HepG2 (cell line): ENCODE measurements around the gene TMEM131L. TPM values are rescaled to one million over a fixed set of nuclear protein-coding genes. Genes with fewer than 3 reads are reported as not detected.

Source experiments
- ADNP ChIP-seq: sonication (generic); formaldehyde crosslinking; IDR thresholded peaks from 2 replicates; pipeline ENCODE4 v1.4.0; 2020; ENCODE audit warnings: missing genetic modification reagents
- AKAP8 ChIP-seq: sonication (generic); formaldehyde crosslinking; IDR thresholded peaks from 2 replicates; pipeline ENCODE4 v1.5.1; 2020; ENCODE audit warnings: mild to moderate bottlenecking, missing genetic modification reagents
- FOSL1 ChIP-seq: sonication (generic); formaldehyde crosslinking; IDR thresholded peaks from 2 replicates; pipeline ENCODE4 v1.9.0; 2021; ENCODE audit warnings: missing genetic modification reagents, borderline replicate concordance
- FOXO1 ChIP-seq: sonication (generic); formaldehyde crosslinking; IDR thresholded peaks from 2 replicates; pipeline ENCODE4 v1.4.0; 2020; ENCODE audit warnings: missing genetic modification reagents
- GATAD2A ChIP-seq: IDR thresholded peaks from 2 replicates; pipeline ENCODE4 v1.6.1; 2016
- HNF4A ChIP-seq: sonication (generic); formaldehyde crosslinking; IDR thresholded peaks from 2 replicates; pipeline ENCODE4 v1.4.0; 2020; ENCODE audit warnings: missing genetic modification reagents
- HOXA3 ChIP-seq: sonication (generic); formaldehyde crosslinking; IDR thresholded peaks from 2 replicates; pipeline ENCODE4 v1.5.0; 2020; ENCODE audit warnings: missing genetic modification reagents
- IKZF4 ChIP-seq: sonication (generic); formaldehyde crosslinking; IDR thresholded peaks from 2 replicates; pipeline ENCODE4 v1.5.1; 2020; ENCODE audit warnings: borderline replicate concordance, mild to moderate bottlenecking, low read depth, missing genetic modification reagents; ENCODE audit errors: not compliant biosample characterization
- ISL2 ChIP-seq: sonication (generic); formaldehyde crosslinking; IDR thresholded peaks from 2 replicates; pipeline ENCODE4 v1.5.0; 2020; ENCODE audit warnings: missing genetic modification reagents
- KDM1A ChIP-seq: IDR thresholded peaks from 2 replicates; pipeline ENCODE4 v1.6.1; 2016; ENCODE audit warnings: missing compliant biosample characterization
- KDM4B ChIP-seq: sonication (generic); formaldehyde crosslinking; IDR thresholded peaks from 2 replicates; pipeline ENCODE4 v1.4.0; 2020; ENCODE audit warnings: missing genetic modification reagents
- MXI1 ChIP-seq: IDR thresholded peaks from 3 replicates; pipeline ENCODE4 v1.6.1; 2012; ENCODE audit warnings: low read depth, low read length, inconsistent platforms, borderline replicate concordance
- ONECUT2 ChIP-seq: sonication (generic); formaldehyde crosslinking; IDR thresholded peaks from 2 replicates; pipeline ENCODE4 v1.4.0; 2020; ENCODE audit warnings: missing genetic modification reagents
- PCBP1 ChIP-seq: fragments of 200-400 bp; formaldehyde crosslinking; IDR thresholded peaks from 2 replicates; pipeline ENCODE4 v1.6.1; 2017; ENCODE audit warnings: mild to moderate bottlenecking, low read depth, low read length, borderline replicate concordance
- SATB2 ChIP-seq: sonication (generic); formaldehyde crosslinking; IDR thresholded peaks from 2 replicates; pipeline ENCODE4 v1.5.0; 2020; ENCODE audit warnings: missing genetic modification reagents
- SMAD3 ChIP-seq: sonication (generic); formaldehyde crosslinking; IDR thresholded peaks from 2 replicates; pipeline ENCODE4 v1.4.0; 2020; ENCODE audit warnings: missing genetic modification reagents
- SMARCC2 ChIP-seq: fragments of 450-650 bp; IDR thresholded peaks from 2 replicates; pipeline ENCODE4 v1.6.1; 2017; ENCODE audit warnings: antibody characterized with exemption, mild to moderate bottlenecking
- SNAI1 ChIP-seq: sonication (generic); formaldehyde crosslinking; IDR thresholded peaks from 2 replicates; pipeline ENCODE4 v1.5.0; 2020; ENCODE audit warnings: mild to moderate bottlenecking, missing genetic modification reagents, borderline replicate concordance
- TCF7 ChIP-seq: sonication (generic); IDR thresholded peaks from 2 replicates; pipeline ENCODE4 v1.6.1; 2016; ENCODE audit warnings: antibody characterized with exemption, low read depth
- TRAFD1 ChIP-seq: sonication (generic); formaldehyde crosslinking; IDR thresholded peaks from 2 replicates; pipeline ENCODE4 v1.5.1; 2020; ENCODE audit warnings: missing genetic modification reagents, mild to moderate bottlenecking, borderline replicate concordance
- U2AF2 ChIP-seq: fragments of 200-400 bp; formaldehyde crosslinking; IDR thresholded peaks from 2 replicates; pipeline ENCODE4 v1.6.1; 2017; ENCODE audit warnings: low read depth, mild to moderate bottlenecking, low read length
- ZNF34 ChIP-seq: sonication (generic); formaldehyde crosslinking; IDR thresholded peaks from 2 replicates; pipeline ENCODE4 v1.4.0; 2020; ENCODE audit warnings: mild to moderate bottlenecking, missing genetic modification reagents, borderline replicate concordance
- ZNF501 ChIP-seq: sonication (generic); formaldehyde crosslinking; IDR thresholded peaks from 2 replicates; pipeline ENCODE4 v1.5.1; 2020; ENCODE audit warnings: mild to moderate bottlenecking, moderate library complexity, missing genetic modification reagents
- ZNF790 ChIP-seq: sonication (generic); formaldehyde crosslinking; IDR thresholded peaks from 2 replicates; pipeline ENCODE4 v1.8.0; 2022; ENCODE audit warnings: missing genetic modification reagents, mild to moderate bottlenecking, borderline replicate concordance
- polyA plus RNA-seq, 8 experiments: library from polyadenylated mRNA; depleted of rRNA in 3 of 8; stranded (reverse) in 7 of 8; unstranded in 1 of 8; fragments of >200 nt; fragmentation: Illumina TruSeq in 4 of 8; extraction: Trizol in 4 of 8; gene quantifications; 2 replicates each; pipeline versions ENCODE4 v1.2.1 to v1.2.3, GENCODE V29; 2011 to 2016; ENCODE audit warnings: low read depth in 4 of 8, missing spikeins in 1 of 8, mixed read lengths in 1 of 8; ENCODE audit not compliant: insufficient read depth in 1 of 8
- total RNA-seq, 5 experiments: library from RNA; depleted of rRNA; stranded (reverse); fragments of >200 nt; fragmentation: Illumina TruSeq; extraction: Trizol; gene quantifications; 2 replicates each; pipeline ENCODE4 v1.2.3, GENCODE V29; 2016; ENCODE audit warnings: low read depth in 1 of 5
- TF ChIP-seq, protein P1 (sequence below): sonication (generic); formaldehyde crosslinking; IDR thresholded peaks from 2 replicates; pipeline ENCODE4; 2020; ENCODE audit warnings: missing genetic modification reagents, mild to moderate bottlenecking, borderline replicate concordance

TMEM131L gene
- total and polyA plus RNA-seq, 2 of the 13 experiments (the other 11 are each of a cell fraction or from before 2014, with no cell fraction given), result 2.2 to 4.5 TPM

- no peak for TF ChIP-seq U2AF2
- TF ChIP-seq, protein P1, sequence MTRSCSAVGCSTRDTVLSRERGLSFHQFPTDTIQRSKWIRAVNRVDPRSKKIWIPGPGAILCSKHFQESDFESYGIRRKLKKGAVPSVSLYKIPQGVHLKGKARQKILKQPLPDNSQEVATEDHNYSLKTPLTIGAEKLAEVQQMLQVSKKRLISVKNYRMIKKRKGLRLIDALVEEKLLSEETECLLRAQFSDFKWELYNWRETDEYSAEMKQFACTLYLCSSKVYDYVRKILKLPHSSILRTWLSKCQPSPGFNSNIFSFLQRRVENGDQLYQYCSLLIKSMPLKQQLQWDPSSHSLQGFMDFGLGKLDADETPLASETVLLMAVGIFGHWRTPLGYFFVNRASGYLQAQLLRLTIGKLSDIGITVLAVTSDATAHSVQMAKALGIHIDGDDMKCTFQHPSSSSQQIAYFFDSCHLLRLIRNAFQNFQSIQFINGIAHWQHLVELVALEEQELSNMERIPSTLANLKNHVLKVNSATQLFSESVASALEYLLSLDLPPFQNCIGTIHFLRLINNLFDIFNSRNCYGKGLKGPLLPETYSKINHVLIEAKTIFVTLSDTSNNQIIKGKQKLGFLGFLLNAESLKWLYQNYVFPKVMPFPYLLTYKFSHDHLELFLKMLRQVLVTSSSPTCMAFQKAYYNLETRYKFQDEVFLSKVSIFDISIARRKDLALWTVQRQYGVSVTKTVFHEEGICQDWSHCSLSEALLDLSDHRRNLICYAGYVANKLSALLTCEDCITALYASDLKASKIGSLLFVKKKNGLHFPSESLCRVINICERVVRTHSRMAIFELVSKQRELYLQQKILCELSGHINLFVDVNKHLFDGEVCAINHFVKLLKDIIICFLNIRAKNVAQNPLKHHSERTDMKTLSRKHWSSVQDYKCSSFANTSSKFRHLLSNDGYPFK (CRISPR knock-in tag), result no peak
- TF ChIP-seq ZNF501 (CRISPR knock-in tag), result no peak
- TF ChIP-seq TCF7, result 0 out of 2 replicates have a peak, but pooled peaks have one; percentile 20
- TF ChIP-seq TRAFD1 (CRISPR knock-in tag), result no peak
- TF ChIP-seq SNAI1 (CRISPR knock-in tag), result no peak
- no peak for TF ChIP-seq SATB2
- TF ChIP-seq ZNF790 (CRISPR knock-in tag), result no peak
- peak; percentile 31; the same call in 1 of the 2 replicates for TF ChIP-seq HNF4A (CRISPR knock-in tag)
- TF ChIP-seq PCBP1, result 0 out of 2 replicates have a peak, but pooled peaks have one; percentile 65
- TF ChIP-seq ADNP, result no peak
- no peak for TF ChIP-seq KDM4B (CRISPR knock-in tag)
- TF ChIP-seq ONECUT2 (CRISPR knock-in tag), result peak; percentile 94
- no peak for TF ChIP-seq IKZF4 (CRISPR knock-in tag)
- no peak for TF ChIP-seq ZNF34
- no peak for TF ChIP-seq KDM1A (CRISPR knock-in tag)
- no peak for TF ChIP-seq FOXO1 (CRISPR knock-in tag)
- TF ChIP-seq FOSL1 (CRISPR knock-in tag), result no peak
- no peak for TF ChIP-seq SMAD3 (CRISPR knock-in tag)
- no peak for TF ChIP-seq AKAP8
- 0 out of 2 replicates have a peak, but pooled peaks have one; percentile 21 for TF ChIP-seq ISL2 (CRISPR knock-in tag)
- TF ChIP-seq GATAD2A (CRISPR knock-in tag), result peak; percentile 89
- TF ChIP-seq HOXA3, result no peak
- no peak for TF ChIP-seq MXI1
- TF ChIP-seq SMARCC2, result no peak
Observed at GRCh38 chr4:153452658-153453378, 13.3 kb upstream of the TMEM131L start (continued).
